Hepatocyte (in vitro differentiated cells): ENCODE results near the gene MUC6.

ENCODE experiments used
- EZH2 ChIP-seq: fragments of 200-600 bp; sonication (generic); IDR thresholded peaks from 2 replicates; pipeline ENCODE4 v1.6.1; 2016; ENCODE audit warnings: antibody characterized with exemption, mild to moderate bottlenecking, borderline replicate concordance
- EZH2phosphoT487 ChIP-seq: fragments of 200-600 bp; sonication (generic); IDR thresholded peaks from one replicate; pipeline ENCODE4 v1.6.1; 2018; ENCODE audit warnings: antibody characterized with exemption, mild to moderate bottlenecking, low read depth, moderate library complexity; ENCODE audit not compliant: unreplicated experiment, severe bottlenecking
- TF ChIP-seq, protein P1 (sequence below): fragments of 200-600 bp; sonication (generic); IDR thresholded peaks from 2 replicates; pipeline ENCODE4 v1.5.1; 2016; ENCODE audit warnings: antibody characterized with exemption, mild to moderate bottlenecking; ENCODE audit not compliant: poor library complexity

DNA sequence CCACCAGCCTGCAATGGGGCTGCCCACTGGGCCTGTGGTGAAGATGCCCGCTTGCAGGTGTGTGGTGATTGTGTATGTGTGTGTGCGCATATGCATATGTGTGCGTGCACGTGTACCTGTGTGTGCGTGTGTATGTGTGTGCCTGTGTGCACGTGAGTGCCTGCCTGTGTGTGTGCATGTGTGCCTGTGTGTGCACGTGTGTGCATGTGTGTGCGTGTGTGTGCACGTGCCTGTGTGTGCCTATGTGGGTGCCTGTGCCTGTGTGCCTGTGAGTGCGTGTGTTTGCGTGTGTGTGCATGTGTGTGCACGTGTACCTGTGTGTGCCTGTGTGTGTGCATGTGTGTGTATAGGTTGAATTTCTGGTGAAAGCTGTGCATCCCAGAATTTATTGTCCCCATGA lies 2.4 kb upstream of the MUC6 start:
- TF ChIP-seq, protein P1, sequence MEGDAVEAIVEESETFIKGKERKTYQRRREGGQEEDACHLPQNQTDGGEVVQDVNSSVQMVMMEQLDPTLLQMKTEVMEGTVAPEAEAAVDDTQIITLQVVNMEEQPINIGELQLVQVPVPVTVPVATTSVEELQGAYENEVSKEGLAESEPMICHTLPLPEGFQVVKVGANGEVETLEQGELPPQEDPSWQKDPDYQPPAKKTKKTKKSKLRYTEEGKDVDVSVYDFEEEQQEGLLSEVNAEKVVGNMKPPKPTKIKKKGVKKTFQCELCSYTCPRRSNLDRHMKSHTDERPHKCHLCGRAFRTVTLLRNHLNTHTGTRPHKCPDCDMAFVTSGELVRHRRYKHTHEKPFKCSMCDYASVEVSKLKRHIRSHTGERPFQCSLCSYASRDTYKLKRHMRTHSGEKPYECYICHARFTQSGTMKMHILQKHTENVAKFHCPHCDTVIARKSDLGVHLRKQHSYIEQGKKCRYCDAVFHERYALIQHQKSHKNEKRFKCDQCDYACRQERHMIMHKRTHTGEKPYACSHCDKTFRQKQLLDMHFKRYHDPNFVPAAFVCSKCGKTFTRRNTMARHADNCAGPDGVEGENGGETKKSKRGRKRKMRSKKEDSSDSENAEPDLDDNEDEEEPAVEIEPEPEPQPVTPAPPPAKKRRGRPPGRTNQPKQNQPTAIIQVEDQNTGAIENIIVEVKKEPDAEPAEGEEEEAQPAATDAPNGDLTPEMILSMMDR, result no peak
- TF ChIP-seq EZH2 (no peak), EZH2phosphoT487 (no peak)
